ENCODE measurements around the gene CTNNA1. TPM values are rescaled to one million over a fixed set of nuclear protein-coding genes. Genes with fewer than 3 reads are reported as not detected.

The CTNNA1 gene
- polyA plus RNA-seq, 1 donor (not counting 4 experiments of a cell fraction or from before 2014, with no cell fraction given) = 119 TPM

DNA sequence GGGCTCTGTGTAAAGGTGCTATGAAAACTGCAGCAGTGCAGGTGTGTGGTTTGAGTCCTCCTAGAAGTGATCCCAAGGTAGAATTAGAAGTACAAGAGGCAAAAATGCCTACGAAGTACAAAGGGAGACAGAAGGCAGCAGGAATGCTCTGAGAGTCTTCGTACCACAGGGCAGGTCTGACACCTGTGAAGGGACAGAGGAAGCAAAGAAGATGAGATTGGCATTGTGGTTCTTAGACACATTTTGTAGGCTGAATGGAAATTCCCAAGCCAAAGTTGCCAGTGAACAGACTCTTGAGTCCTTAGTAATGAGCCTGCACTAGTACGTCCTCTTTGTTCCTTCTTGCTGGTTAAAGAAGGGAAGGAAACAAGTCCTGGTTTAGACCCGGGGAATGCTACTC lies 123.6 kb downstream of the CTNNA1 start:
- no peak for FAIRE-seq
- no peak for DNase-seq (ENCODE audit: low read depth, low spot score)
- peaks cover under 1% of the 10 kb centered on the region for H3K4me1 ChIP-seq (ENCODE audit: control insufficient read depth, extremely low read depth, insufficient read depth, low read length)
- dilution Hi-C loops (cut with MboI; ENCODE audit: extremely low pct_ligation_motif_present, low sequenced_read_pairs) = no loop called here
- no peaks in the 10 kb centered on the region for H3K27me3 ChIP-seq (ENCODE audit: control insufficient read depth, extremely low read depth, insufficient read depth, low read length)
- no peak overlapping the region for H3K4me3 ChIP-seq (ENCODE audit: control insufficient read depth in 2 of 3, extremely low read depth in 1 of 3, insufficient read depth in 2 of 3, low read depth in 1 of 3, low read length in 3 of 3)
- H3K9me3 ChIP-seq (ENCODE audit: control insufficient read depth, low read depth, low read length) = no peaks in the 10 kb centered on the region
- H3K4me2 ChIP-seq (ENCODE audit: control insufficient read depth, extremely low read depth, insufficient read depth, low read depth, low read length) = no peak overlapping the region
- H3K27ac ChIP-seq (ENCODE audit: control insufficient read depth, insufficient read depth, low read length) = no peak overlapping the region
- H3K79me2 ChIP-seq (ENCODE audit: control insufficient read depth, insufficient read depth, low read length) = peaks cover 85% of the 10 kb centered on the region
- H3K9me1 ChIP-seq (ENCODE audit: control insufficient read depth, extremely low read depth, insufficient read depth, low read length) = peaks cover 2% of the 10 kb centered on the region
- no peak overlapping the region for H3K9ac ChIP-seq (ENCODE audit: control insufficient read depth, extremely low read depth, insufficient read depth, low read length)
- no peak overlapping the region for H2AFZ ChIP-seq (ENCODE audit: control insufficient read depth, low read length)
- TF ChIP-seq, protein P1, sequence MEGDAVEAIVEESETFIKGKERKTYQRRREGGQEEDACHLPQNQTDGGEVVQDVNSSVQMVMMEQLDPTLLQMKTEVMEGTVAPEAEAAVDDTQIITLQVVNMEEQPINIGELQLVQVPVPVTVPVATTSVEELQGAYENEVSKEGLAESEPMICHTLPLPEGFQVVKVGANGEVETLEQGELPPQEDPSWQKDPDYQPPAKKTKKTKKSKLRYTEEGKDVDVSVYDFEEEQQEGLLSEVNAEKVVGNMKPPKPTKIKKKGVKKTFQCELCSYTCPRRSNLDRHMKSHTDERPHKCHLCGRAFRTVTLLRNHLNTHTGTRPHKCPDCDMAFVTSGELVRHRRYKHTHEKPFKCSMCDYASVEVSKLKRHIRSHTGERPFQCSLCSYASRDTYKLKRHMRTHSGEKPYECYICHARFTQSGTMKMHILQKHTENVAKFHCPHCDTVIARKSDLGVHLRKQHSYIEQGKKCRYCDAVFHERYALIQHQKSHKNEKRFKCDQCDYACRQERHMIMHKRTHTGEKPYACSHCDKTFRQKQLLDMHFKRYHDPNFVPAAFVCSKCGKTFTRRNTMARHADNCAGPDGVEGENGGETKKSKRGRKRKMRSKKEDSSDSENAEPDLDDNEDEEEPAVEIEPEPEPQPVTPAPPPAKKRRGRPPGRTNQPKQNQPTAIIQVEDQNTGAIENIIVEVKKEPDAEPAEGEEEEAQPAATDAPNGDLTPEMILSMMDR (optimal IDR thresholded peaks at IDR 0.05 in 1 of 3, IDR thresholded peaks at IDR 0.05 in 1 of 3, conservative IDR thresholded peaks at IDR 0.05 in 1 of 3; ENCODE audit: extremely low read depth in 1 of 3, insufficient read depth in 2 of 3, low read length in 3 of 3) = no peak
- TF ChIP-seq EZH2 (IDR thresholded peaks at IDR 0.05; ENCODE audit: low read length) = no peak
- H3K36me3 ChIP-seq (ENCODE audit: control insufficient read depth in 2 of 2, extremely low read depth in 1 of 2, insufficient read depth in 2 of 2, low read length in 2 of 2) = peaks cover 0 to 8% of the 10 kb centered on the region in 2 experiments
- H4K20me1 ChIP-seq (ENCODE audit: control insufficient read depth, extremely low read depth, insufficient read depth, low read length) = no peaks in the 10 kb centered on the region

GRCh38 chr5:138878437-138879235 lies 125.4 kb downstream of the CTNNA1 start:
- TF ChIP-seq, protein P1 (optimal IDR thresholded peaks at IDR 0.05 in 1 of 3, IDR thresholded peaks at IDR 0.05 in 1 of 3, conservative IDR thresholded peaks at IDR 0.05 in 1 of 3; ENCODE audit: extremely low read depth in 1 of 3, insufficient read depth in 2 of 3, low read length in 3 of 3) = no peak
- TF ChIP-seq EZH2 (IDR thresholded peaks at IDR 0.05; ENCODE audit: low read length) = no peak
- Histone ChIP-seq H3K9ac (ENCODE audit: control insufficient read depth, extremely low read depth, insufficient read depth, low read length) (no peak overlapping the region), H3K4me2 (ENCODE audit: control insufficient read depth, extremely low read depth, insufficient read depth, low read depth, low read length) (no peak overlapping the region), H3K27me3 (ENCODE audit: control insufficient read depth, extremely low read depth, insufficient read depth, low read length) (no peaks in the 10 kb centered on the region), H4K20me1 (ENCODE audit: control insufficient read depth, extremely low read depth, insufficient read depth, low read length) (no peaks in the 10 kb centered on the region), H3K9me3 (ENCODE audit: control insufficient read depth, low read depth, low read length) (no peaks in the 10 kb centered on the region), H3K27ac (ENCODE audit: control insufficient read depth, insufficient read depth, low read length) (no peak overlapping the region), H2AFZ (ENCODE audit: control insufficient read depth, low read length) (no peak overlapping the region), H3K9me1 (ENCODE audit: control insufficient read depth, extremely low read depth, insufficient read depth, low read length) (peaks cover 2% of the 10 kb centered on the region), H3K4me1 (ENCODE audit: control insufficient read depth, extremely low read depth, insufficient read depth, low read length) (no peaks in the 10 kb centered on the region), H3K4me3 (ENCODE audit: control insufficient read depth in 2 of 3, extremely low read depth in 1 of 3, insufficient read depth in 2 of 3, low read depth in 1 of 3, low read length in 3 of 3) (no peak overlapping the region), H3K36me3 (ENCODE audit: control insufficient read depth in 2 of 2, extremely low read depth in 1 of 2, insufficient read depth in 2 of 2, low read length in 2 of 2) (peaks cover 0 to 8% of the 10 kb centered on the region in 2 experiments), H3K79me2 (ENCODE audit: control insufficient read depth, insufficient read depth, low read length) (peaks cover 80% of the 10 kb centered on the region)
- dilution Hi-C loops (cut with MboI; ENCODE audit: extremely low pct_ligation_motif_present, low sequenced_read_pairs) = no loop called here
- DNase-seq (ENCODE audit: low read depth, low spot score) (no peak), FAIRE-seq (no peak)

Data from keratinocyte (primary cell).